ENCODE measurements around the gene RHOH. TPM values are rescaled to one million over a fixed set of nuclear protein-coding genes. Genes with fewer than 3 reads are reported as not detected.

RHOH gene
- polyA plus RNA-seq, 1 experiment: not detected

Other genes starting within 250 kb of the RHOH start
- 38.2 and 49.5 TPM in 2 replicates for gene PDS5A, start 219.1 kb upstream of the RHOH start, polyA plus RNA-seq (2011; rRNA removed)
- gene N4BP2, start 140.2 kb upstream of the RHOH start, polyA plus RNA-seq (2011; rRNA removed): 3.2 and 5.7 TPM in 2 replicates
- 0.07 TPM in 1 of 2 replicates, not detected in the other for gene CHRNA9, start 138.3 kb downstream of the RHOH start, polyA plus RNA-seq (2011; rRNA removed)

Data from AG04450 (cell line).